Uterus (tissue), 4 donors: ENCODE measurements around the gene B2M. TPM values are rescaled to one million over a fixed set of nuclear protein-coding genes. Genes with fewer than 3 reads are reported as not detected.
A peak's percentile ranks its signal among the peaks of the same experiment; 100 is the strongest.

Experiments
- DNase-seq, 2 donors: peaks; one replicate each; pipeline ENCODE4 v3.0.0-alpha.2; 2019 to 2020
- H3K27ac ChIP-seq, 2 donors: fragments of 200-600 bp; sonication (generic); 1 replicate in 1 of 2; 2 replicates in 1 of 2; pipeline ENCODE4 v1.5.1; 2016 to 2018
- H3K27me3 ChIP-seq, 2 donors: fragments of 200-600 bp; sonication (generic); one replicate each; pipeline ENCODE4 v1.5.1; 2018 to 2019; ENCODE audit warnings: control low read depth in 1 of 2
- H3K36me3 ChIP-seq, 2 donors: fragments of 200-600 bp; sonication (generic); one replicate each; pipeline ENCODE4 v1.5.1; 2019; ENCODE audit warnings: control low read depth in 1 of 2
- H3K4me1 ChIP-seq, 2 donors: fragments of 200-600 bp; sonication (generic); one replicate each; pipeline ENCODE4 v1.5.1; 2018 to 2019; ENCODE audit warnings: control low read depth in 1 of 2
- H3K4me3 ChIP-seq, 2 donors: fragments of 200-600 bp; sonication (generic); 1 replicate in 1 of 2; 2 replicates in 1 of 2; pipeline ENCODE4 v1.5.1; 2018 to 2019; ENCODE audit warnings: mild to moderate bottlenecking in 1 of 2
- H3K9me3 ChIP-seq, 2 donors: fragments of 200-600 bp; sonication (generic); one replicate each; pipeline ENCODE4 v1.5.1; 2019; ENCODE audit warnings: control low read depth in 1 of 2
- CTCF ChIP-seq, 4 experiments: fragments of 200-600 bp in 2 of 4; fragments of 450-650 bp in 2 of 4; sonication (generic) in 2 of 4; IDR thresholded peaks; one replicate each; pipeline ENCODE4 v1.5.1; 2016 to 2019; ENCODE audit warnings: antibody characterized with exemption in 4 of 4, mild to moderate bottlenecking in 2 of 4, moderate library complexity in 1 of 4
- POLR2A ChIP-seq, 2 donors: fragments of 450-650 bp; IDR thresholded peaks; one replicate each; pipeline ENCODE4 v1.6.1; 2016; ENCODE audit warnings: antibody characterized with exemption in 2 of 2, mild to moderate bottlenecking in 1 of 2, moderate library complexity in 1 of 2
- intact Hi-C: fragments of 100-400 bp; cut with DNase I; formaldehyde crosslinking; loops from one replicate; pipeline ENCODE4 v1.15.1; 2023; ENCODE audit warnings: low total_unique reads
- total RNA-seq, 4 donors: library from RNA; depleted of rRNA in 3 of 4; stranded (reverse); fragments of >200 nt in 3 of 4; gene quantifications; one replicate each; pipeline versions ENCODE4 v1.1.0 to v1.2.4, GENCODE V29; 2014 to 2023
- donor health status: DM: yes; HTN: yes; CAD: no.

B2M gene
- total RNA-seq, 4 donors from 2014 or later: 1,923 to 3,458 (median 2,385) TPM

GRCh38 chr15:44711743-44712345, 527 bp downstream of the B2M start:
- Histone ChIP-seq H3K4me1 (peaks cover 0 to 5% of the 10 kb centered on the region in 2 donors), H3K27ac (peak overlapping the region; percentile 99 to 100), H3K36me3 (no peaks in the 10 kb centered on the region), H3K4me3 (peak overlapping the region; percentile 86 to 97), H3K9me3 (no peaks in the 10 kb centered on the region), H3K27me3 (no peaks in the 10 kb centered on the region)
- peak in 1 of 2 donors; percentile 51 for DNase-seq
- TF ChIP-seq CTCF (IDR thresholded peaks at IDR 0.05) (no peak), POLR2A (IDR thresholded peaks at IDR 0.05) (no peak)
- intact Hi-C loops: no loop called here

DNA sequence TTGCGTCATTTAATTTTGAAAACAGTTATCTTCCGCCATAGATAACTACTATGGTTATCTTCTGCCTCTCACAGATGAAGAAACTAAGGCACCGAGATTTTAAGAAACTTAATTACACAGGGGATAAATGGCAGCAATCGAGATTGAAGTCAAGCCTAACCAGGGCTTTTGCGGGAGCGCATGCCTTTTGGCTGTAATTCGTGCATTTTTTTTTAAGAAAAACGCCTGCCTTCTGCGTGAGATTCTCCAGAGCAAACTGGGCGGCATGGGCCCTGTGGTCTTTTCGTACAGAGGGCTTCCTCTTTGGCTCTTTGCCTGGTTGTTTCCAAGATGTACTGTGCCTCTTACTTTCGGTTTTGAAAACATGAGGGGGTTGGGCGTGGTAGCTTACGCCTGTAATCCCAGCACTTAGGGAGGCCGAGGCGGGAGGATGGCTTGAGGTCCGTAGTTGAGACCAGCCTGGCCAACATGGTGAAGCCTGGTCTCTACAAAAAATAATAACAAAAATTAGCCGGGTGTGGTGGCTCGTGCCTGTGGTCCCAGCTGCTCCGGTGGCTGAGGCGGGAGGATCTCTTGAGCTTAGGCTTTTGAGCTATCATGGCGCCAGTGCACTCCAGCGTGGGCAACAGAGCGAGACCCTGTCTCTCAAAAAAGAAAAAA, 1.2 kb downstream of the B2M start:
- H3K36me3 ChIP-seq: no peaks in the 10 kb centered on the region
- H3K27ac ChIP-seq: peak overlapping the region; percentile 99 to 100
- DNase-seq: peak; percentile 63 to 84
- intact Hi-C loops: no loop called here
- peak overlapping the region; percentile 86 to 97 for H3K4me3 ChIP-seq
- no peak for TF ChIP-seq CTCF (IDR thresholded peaks at IDR 0.05)
- peak; percentile 37 to 79 for TF ChIP-seq POLR2A (IDR thresholded peaks at IDR 0.05)
- H3K4me1 ChIP-seq: peaks cover 0 to 5% of the 10 kb centered on the region in 2 donors
- no peaks in the 10 kb centered on the region for H3K9me3 ChIP-seq
- H3K27me3 ChIP-seq: no peaks in the 10 kb centered on the region

DNA sequence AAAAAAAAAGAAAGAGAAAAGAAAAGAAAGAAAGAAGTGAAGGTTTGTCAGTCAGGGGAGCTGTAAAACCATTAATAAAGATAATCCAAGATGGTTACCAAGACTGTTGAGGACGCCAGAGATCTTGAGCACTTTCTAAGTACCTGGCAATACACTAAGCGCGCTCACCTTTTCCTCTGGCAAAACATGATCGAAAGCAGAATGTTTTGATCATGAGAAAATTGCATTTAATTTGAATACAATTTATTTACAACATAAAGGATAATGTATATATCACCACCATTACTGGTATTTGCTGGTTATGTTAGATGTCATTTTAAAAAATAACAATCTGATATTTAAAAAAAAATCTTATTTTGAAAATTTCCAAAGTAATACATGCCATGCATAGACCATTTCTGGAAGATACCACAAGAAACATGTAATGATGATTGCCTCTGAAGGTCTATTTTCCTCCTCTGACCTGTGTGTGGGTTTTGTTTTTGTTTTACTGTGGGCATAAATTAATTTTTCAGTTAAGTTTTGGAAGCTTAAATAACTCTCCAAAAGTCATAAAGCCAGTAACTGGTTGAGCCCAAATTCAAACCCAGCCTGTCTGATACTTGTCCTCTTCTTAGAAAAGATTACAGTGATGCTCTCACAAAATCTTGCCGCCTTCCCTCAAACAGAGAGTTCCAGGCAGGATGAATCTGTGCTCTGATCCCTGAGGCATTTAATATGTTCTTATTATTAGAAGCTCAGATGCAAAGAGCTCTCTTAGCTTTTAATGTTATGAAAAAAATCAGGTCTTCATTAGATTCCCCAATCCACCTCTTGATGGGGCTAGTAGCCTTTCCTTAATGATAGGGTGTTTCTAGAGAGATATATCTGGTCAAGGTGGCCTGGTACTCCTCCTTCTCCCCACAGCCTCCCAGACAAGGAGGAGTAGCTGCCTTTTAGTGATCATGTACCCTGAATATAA, 2.0 kb downstream of the B2M start:
- peak overlapping the region; percentile 99 to 100 for H3K27ac ChIP-seq
- no peaks in the 10 kb centered on the region for H3K36me3 ChIP-seq
- no peaks in the 10 kb centered on the region for H3K27me3 ChIP-seq
- peaks cover 0 to 5% of the 10 kb centered on the region in 2 donors for H3K4me1 ChIP-seq
- peak overlapping the region; percentile 86 to 97 for H3K4me3 ChIP-seq
- H3K9me3 ChIP-seq: no peaks in the 10 kb centered on the region
- no peak for DNase-seq
- intact Hi-C loops: no loop called here
- TF ChIP-seq POLR2A (IDR thresholded peaks at IDR 0.05) (no peak), CTCF (IDR thresholded peaks at IDR 0.05) (peak in 1 of 4 experiments; percentile 32)

GRCh38 chr15:44715142-44715796, 4.0 kb downstream of the B2M start:
- Histone ChIP-seq H3K27me3 (no peaks in the 10 kb centered on the region), H3K36me3 (no peaks in the 10 kb centered on the region), H3K4me1 (no peaks in the 10 kb centered on the region), H3K9me3 (no peaks in the 10 kb centered on the region), H3K4me3 (no peak overlapping the region), H3K27ac (peak overlapping the region; percentile 12 to 100)
- DNase-seq: no peak
- intact Hi-C loops: no loop called here
- TF ChIP-seq CTCF (IDR thresholded peaks at IDR 0.05): no peak
- no peak for TF ChIP-seq POLR2A (IDR thresholded peaks at IDR 0.05)
